D721Med (cell line): ENCODE results near the gene FOXE3.
"Not testable (repeated sequence)": the region's sequence is repeated elsewhere in the genome, so short reads cannot be mapped to it uniquely, and the experiment has no call there.

Experiments
- DNase-seq: peaks from one replicate; pipeline ENCODE4 v3.0.0; 2011; ENCODE audit warnings: low spot score; ENCODE audit not compliant: insufficient read length
- FAIRE-seq: peaks from 2 replicates; lab custom pipeline; 2011; peaks lifted over from hg19 to GRCh38; lab: Jason Lieb, UNC
- TF ChIP-seq, protein P1 (sequence below): IDR thresholded peaks from 2 replicates; pipeline ENCODE4 v1.5.1; 2012; ENCODE audit warnings: mild to moderate bottlenecking, control low read depth; ENCODE audit not compliant: insufficient read depth; ENCODE audit errors: missing control alignments

Gene FOXE3

DNA sequence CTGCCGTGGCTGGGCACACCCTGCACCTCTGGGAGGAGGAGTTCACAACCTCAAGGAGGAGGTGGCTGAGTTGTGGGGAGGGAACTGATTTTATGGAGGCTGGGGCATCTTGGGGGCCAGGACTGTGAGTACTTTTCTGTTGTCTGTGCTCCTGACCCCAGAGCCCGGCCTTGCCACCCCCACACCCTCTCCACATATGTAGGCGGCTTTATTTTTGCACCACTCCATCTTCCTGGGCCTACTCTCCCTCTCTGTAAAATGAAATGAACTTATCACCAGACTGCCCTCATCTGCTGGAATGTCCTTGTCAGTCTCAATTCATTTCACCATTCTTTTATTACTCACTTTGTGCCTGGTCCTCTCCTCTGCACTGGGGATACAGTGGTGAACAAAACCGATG is 34.5 kb downstream of the FOXE3 start:
- FAIRE-seq (no peak), DNase-seq (no peak)
- TF ChIP-seq, protein P1, sequence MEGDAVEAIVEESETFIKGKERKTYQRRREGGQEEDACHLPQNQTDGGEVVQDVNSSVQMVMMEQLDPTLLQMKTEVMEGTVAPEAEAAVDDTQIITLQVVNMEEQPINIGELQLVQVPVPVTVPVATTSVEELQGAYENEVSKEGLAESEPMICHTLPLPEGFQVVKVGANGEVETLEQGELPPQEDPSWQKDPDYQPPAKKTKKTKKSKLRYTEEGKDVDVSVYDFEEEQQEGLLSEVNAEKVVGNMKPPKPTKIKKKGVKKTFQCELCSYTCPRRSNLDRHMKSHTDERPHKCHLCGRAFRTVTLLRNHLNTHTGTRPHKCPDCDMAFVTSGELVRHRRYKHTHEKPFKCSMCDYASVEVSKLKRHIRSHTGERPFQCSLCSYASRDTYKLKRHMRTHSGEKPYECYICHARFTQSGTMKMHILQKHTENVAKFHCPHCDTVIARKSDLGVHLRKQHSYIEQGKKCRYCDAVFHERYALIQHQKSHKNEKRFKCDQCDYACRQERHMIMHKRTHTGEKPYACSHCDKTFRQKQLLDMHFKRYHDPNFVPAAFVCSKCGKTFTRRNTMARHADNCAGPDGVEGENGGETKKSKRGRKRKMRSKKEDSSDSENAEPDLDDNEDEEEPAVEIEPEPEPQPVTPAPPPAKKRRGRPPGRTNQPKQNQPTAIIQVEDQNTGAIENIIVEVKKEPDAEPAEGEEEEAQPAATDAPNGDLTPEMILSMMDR, result no peak

DNA sequence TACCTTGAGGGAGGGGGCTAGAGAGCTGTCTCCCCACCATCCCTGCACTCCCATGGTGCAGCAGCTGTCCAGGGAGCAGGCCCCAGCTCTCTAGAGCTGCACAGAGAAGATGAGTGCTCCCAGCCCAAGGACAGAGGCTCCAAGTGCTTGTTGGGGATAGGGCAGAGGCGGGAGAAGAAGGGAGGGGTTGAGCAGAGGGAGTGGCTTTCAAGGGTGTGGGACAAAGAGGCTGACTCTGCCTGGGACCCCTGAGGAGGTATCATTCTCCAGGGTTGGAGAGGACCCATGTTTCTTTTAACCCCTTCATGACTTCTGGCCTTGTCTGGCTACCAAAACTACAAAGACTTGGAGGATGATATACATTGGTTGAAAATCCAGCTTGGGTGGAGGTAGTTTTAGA is 36.3 kb downstream of the FOXE3 start:
- FAIRE-seq, result no peak
- TF ChIP-seq, protein P1, result no peak
- DNase-seq, result no peak

DNA sequence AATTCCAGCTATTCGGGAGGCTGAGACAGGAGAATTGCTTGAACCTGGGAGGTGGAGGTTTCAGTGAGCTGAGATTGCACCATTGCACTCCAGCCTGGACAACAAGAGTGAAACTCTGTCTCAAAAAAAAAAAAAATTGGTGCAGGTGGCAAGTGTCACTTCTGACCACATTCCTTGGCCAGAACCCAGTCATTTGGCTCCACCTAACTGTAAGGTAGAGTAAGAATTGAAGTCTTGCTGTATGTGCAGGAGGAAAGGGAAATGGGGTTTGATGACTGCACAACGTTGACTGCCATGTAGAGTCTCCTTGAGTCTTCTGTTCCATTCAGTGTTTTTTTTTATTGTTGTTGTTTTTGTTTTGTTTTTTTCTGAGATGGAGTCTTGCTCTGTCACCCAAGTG is 37.8 kb downstream of the FOXE3 start:
- not testable (repeated sequence) for FAIRE-seq, DNase-seq

DNA sequence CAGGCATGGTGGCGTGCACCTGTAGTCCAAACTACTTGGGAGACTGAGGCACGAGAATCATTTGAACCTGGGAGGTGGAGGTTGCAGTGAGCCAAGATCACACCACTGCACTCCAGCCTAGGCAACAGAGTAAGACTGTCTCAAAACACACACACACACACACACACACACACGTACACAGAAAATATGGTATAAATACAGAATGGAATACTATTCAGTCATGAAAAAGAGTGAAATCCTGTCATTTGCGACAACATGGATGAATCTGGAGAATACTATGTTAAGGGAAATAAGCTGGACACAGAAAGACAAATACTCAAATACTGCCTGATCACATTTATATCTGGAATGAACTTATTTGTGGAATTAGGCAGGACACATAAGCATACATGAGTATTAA is 40.2 kb downstream of the FOXE3 start:
- no peak for FAIRE-seq
- TF ChIP-seq, protein P1, result no peak
- DNase-seq, result no peak

DNA sequence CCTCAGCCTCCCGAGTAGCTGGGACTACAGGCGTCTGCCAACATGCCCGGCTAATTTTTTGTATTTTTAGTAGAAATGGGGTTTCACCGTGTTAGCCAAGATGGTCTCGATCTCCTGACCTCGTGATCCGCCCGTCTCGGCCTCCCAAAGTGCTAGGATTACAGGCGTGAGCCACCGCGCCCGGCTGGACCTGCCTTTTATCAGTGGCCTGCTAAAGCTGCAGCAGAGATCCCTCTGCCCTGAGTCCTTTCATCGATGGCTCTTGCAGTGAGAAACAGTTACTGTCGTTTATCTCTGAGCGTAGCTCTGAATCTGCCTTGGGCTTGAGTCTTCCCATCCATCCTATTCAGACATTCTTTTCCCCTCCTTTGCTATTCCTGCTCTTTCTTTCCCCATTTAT is 41.5 kb downstream of the FOXE3 start:
- DNase-seq, FAIRE-seq: not testable (repeated sequence)

DNA sequence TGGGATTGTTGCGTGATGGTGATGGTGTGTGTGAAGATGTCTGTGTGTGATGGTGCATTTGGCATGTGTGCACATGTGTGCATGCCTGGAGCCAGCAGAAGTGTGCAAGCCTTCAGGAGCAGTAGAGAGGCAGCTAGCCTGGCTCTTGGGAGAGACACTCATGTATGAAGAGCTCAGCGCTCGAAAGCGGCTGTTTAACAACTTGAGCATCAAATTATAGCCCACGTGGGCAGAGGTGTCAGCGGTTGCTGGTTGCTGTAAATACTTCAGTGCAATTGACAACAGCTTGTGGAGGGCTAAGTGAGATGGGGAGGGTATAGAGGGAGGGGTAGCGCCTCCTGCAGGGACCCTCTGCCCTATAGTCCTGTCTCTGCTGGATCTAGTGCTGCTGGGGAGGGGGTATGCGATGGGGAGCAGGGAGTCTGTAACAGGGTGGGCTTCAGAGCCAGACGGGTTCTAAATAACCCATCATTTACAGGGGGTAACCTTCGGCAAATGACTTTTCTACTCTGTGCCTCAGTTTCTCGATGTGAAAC is 43.2 kb downstream of the FOXE3 start:
- FAIRE-seq (no peak), DNase-seq (no peak)
- TF ChIP-seq, protein P1, result no peak

DNA sequence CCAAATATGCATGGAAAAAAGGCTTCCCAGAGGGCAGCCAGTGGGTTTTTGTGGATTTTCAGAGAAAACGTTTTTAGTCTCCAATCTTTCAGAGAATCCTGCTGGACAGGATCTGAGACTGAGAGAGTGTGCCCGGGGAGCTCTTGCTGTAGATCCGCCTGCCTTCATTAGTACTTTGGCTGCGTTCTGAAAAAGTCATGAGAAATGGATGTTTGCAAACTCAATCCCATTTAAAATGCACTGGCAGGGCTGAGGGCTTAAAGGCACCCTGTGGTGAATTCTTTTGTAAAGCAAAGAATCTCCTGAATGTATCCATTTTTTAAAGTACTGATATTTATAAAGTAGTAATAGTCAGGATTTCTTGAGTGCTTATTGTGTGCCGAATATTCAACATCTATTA is 44.0 kb downstream of the FOXE3 start:
- FAIRE-seq, result no peak
- DNase-seq, result no peak
- TF ChIP-seq, protein P1, result no peak

DNA sequence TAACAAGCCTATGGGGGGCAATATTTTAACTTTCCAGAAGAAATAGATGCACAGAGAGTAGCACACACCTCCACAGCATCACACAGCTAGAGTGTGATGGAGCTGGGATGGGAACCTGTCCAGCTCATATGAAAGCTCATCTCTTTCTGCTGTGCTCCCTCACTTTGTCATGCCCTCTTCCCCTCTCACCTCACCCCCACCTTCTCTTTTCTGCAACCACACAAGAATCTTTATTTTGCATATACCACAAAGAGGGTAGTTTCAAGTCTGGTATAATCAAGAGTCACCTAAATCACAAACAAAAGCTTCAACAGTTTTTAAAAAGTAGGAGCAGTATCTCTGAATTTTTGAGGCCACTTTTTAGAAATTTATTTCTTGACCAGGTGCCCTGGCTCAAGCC is 44.4 kb downstream of the FOXE3 start:
- DNase-seq (no peak), FAIRE-seq (no peak)

More for the DNA sequence above, 44.4 kb downstream of the FOXE3 start:
- TF ChIP-seq, protein P1, result no peak
